ENCODE data around the gene ELANE.

The ELANE gene

GRCh38 chr19:852136-853013 is at the start of gene ELANE:
TSS of gene ELANE (plus strand) at chr19:852303. CDS start at chr19:852329, 26 bp downstream.
- DNase-seq, result no peak

GRCh38 chr19:802498-803098 is 49.5 kb upstream of the ELANE start:
- no peak for DNase-seq

GRCh38 chr19:803099-803561 is 49.0 kb upstream of the ELANE start:
- no peak for DNase-seq

- no peak for DNase-seq
Measured at GRCh38 chr19:803686-804418, 48.3 kb upstream of the ELANE start.

- no peak for DNase-seq
Measured at GRCh38 chr19:804419-805165, 47.5 kb upstream of the ELANE start.

- no peak for DNase-seq
Measured at GRCh38 chr19:805166-805551, 46.9 kb upstream of the ELANE start.

- DNase-seq, result no peak
Measured at GRCh38 chr19:805600-806550, 46.2 kb upstream of the ELANE start.

- no peak for DNase-seq
Measured at GRCh38 chr19:806815-807421, 45.2 kb upstream of the ELANE start.

GRCh38 chr19:807627-808422 is 44.3 kb upstream of the ELANE start:
- DNase-seq, result no peak

- DNase-seq, result no peak
Measured at GRCh38 chr19:808423-808775, 43.7 kb upstream of the ELANE start.

- DNase-seq, result no peak
Measured at GRCh38 chr19:810077-810855, 41.8 kb upstream of the ELANE start.

GRCh38 chr19:810883-811489 is 41.1 kb upstream of the ELANE start:
- DNase-seq, result no peak

- no peak for DNase-seq
Measured at GRCh38 chr19:811506-812048, 40.5 kb upstream of the ELANE start.

- DNase-seq, result no peak
Measured at GRCh38 chr19:812049-812746, 39.9 kb upstream of the ELANE start.

GRCh38 chr19:812747-813218 is 39.3 kb upstream of the ELANE start:
- DNase-seq, result no peak

GRCh38 chr19:813219-814151 is 38.6 kb upstream of the ELANE start:
- no peak for DNase-seq

Measured in inflammatory macrophage treated with lipopolysaccharide for 1 hour (primary cell).